B cell (primary cell): ENCODE measurements around the gene SNPH. TPM values are rescaled to one million over a fixed set of nuclear protein-coding genes. Genes with fewer than 3 reads are reported as not detected.

ENCODE experiments used
- ATAC-seq: fragments of 200-7000 bp; cut with Tn5 transposase; one replicate; pipeline ENCODE4 v1.10.0; 2021; ENCODE audit warnings: low read depth, mild to moderate bottlenecking, moderate number of reproducible peaks, moderate library complexity
- CTCF ChIA-PET: fragments of 350-600 bp; sonication (Branson Sonifier 250); formaldehyde crosslinking; loops from one replicate; lab custom pipeline; 2021; ENCODE audit warnings: antibody characterized with exemption, inconsistent platforms; lab: Charles Lee
- POLR2A ChIA-PET: fragments of 350-600 bp; sonication (Branson Sonifier 250); formaldehyde crosslinking; loops from one replicate; lab custom pipeline; 2021; ENCODE audit warnings: antibody characterized with exemption; lab: Charles Lee
- DNase-seq: peaks from one replicate; pipeline ENCODE4 v3.0.0; 2013
- H2AFZ ChIP-seq: 2 replicates; pipeline ENCODE4 v1.6.1; 2012; ENCODE audit warnings: mild to moderate bottlenecking, low read depth, low read length; ENCODE audit not compliant: insufficient read depth, poor library complexity, severe bottlenecking
- H3K27ac ChIP-seq, 2 donors: 1 replicate in 1 of 2; 2 replicates in 1 of 2; pipeline ENCODE4 v1.5.1; 2012 to 2013; ENCODE audit warnings: low read length in 2 of 2, mild to moderate bottlenecking in 2 of 2, moderate library complexity in 1 of 2
- H3K27me3 ChIP-seq, 4 experiments: fragments of 200-600 bp in 1 of 4; sonication (generic) in 1 of 4; replicated peaks in 1 of 4; 1 replicate in 2 of 4; 2 replicates in 2 of 4; pipeline versions ENCODE4 v1.6.1 to v1.7.0; 2013 to 2016; ENCODE audit warnings: low read length in 3 of 4, mild to moderate bottlenecking in 2 of 4, mixed read lengths in 1 of 4, moderate library complexity in 1 of 4; ENCODE audit not compliant: insufficient read depth in 4 of 4, control insufficient read depth in 3 of 4; ENCODE audit errors: control extremely low read depth in 1 of 4
- H3K36me3 ChIP-seq, 2 experiments: replicated peaks in 1 of 2; 1 replicate in 1 of 2; 2 replicates in 1 of 2; pipeline versions ENCODE4 v1.6.1 to v1.7.1; 2013; ENCODE audit warnings: low read length in 1 of 2; ENCODE audit not compliant: insufficient read depth in 2 of 2, control insufficient read depth in 1 of 2; ENCODE audit errors: control extremely low read depth in 1 of 2, extremely low read depth in 1 of 2
- H3K4me1 ChIP-seq, 2 donors: fragments of 200-600 bp in 1 of 2; sonication (generic) in 1 of 2; 1 replicate in 1 of 2; 2 replicates in 1 of 2; pipeline versions ENCODE4 v1.5.1 to v1.6.1; 2013 to 2017; ENCODE audit warnings: low read length in 2 of 2; ENCODE audit not compliant: control insufficient read depth in 2 of 2, insufficient read depth in 2 of 2
- H3K4me2 ChIP-seq: replicated peaks from 2 replicates; pipeline ENCODE3; 2012; ENCODE audit warnings: mild to moderate bottlenecking, low read depth, low read length; ENCODE audit not compliant: poor library complexity, severe bottlenecking
- H3K4me3 ChIP-seq, 5 experiments: fragments of 200-600 bp in 1 of 5; sonication (generic) in 1 of 5; 1 replicate in 3 of 5; 2 replicates in 2 of 5; pipeline versions ENCODE4 v1.5.1 to v1.7.0; 2011 to 2016; ENCODE audit warnings: low read length in 4 of 5, mild to moderate bottlenecking in 4 of 5, low read depth in 2 of 5, control low read depth in 1 of 5, moderate library complexity in 1 of 5; ENCODE audit not compliant: insufficient read depth in 1 of 5; ENCODE audit errors: control extremely low read depth in 1 of 5, extremely low read depth in 1 of 5
- H3K79me2 ChIP-seq: fragments of 200-600 bp; sonication (generic); one replicate; pipeline ENCODE4 v1.6.0; 2016; ENCODE audit warnings: low read length; ENCODE audit not compliant: control insufficient read depth, insufficient read depth
- H3K9ac ChIP-seq: fragments of 200-600 bp; sonication (generic); 2 replicates; pipeline ENCODE4 v1.6.1; 2017; ENCODE audit warnings: mild to moderate bottlenecking, low read length, moderate library complexity
- H3K9me3 ChIP-seq, 3 donors: one replicate each; pipeline versions ENCODE4 v1.6.1 to v1.7.1; 2013; ENCODE audit warnings: low read length in 2 of 3; ENCODE audit not compliant: control insufficient read depth in 2 of 3, insufficient read depth in 1 of 3; ENCODE audit errors: control extremely low read depth in 1 of 3
- H4K20me1 ChIP-seq: 2 replicates; pipeline ENCODE4 v1.6.0; 2012; ENCODE audit warnings: mild to moderate bottlenecking, low read length; ENCODE audit not compliant: insufficient read depth, control insufficient read depth, poor library complexity, severe bottlenecking
- H3K27ac Mint-ChIP-seq: one replicate; pipeline ENCODE4 v1.8.0; 2021; ENCODE audit warnings: mixed read lengths
- H3K27me3 Mint-ChIP-seq: one replicate; pipeline ENCODE4 v1.8.0; 2021; ENCODE audit warnings: mixed read lengths
- H3K4me1 Mint-ChIP-seq: one replicate; pipeline ENCODE4 v1.8.0; 2021; ENCODE audit warnings: mixed read lengths
- H3K4me3 Mint-ChIP-seq: one replicate; pipeline ENCODE4 v1.8.0; 2021; ENCODE audit warnings: mixed read lengths
- H3K9me3 Mint-ChIP-seq: one replicate; pipeline ENCODE4 v1.8.0; 2022; ENCODE audit warnings: mixed read lengths; ENCODE audit not compliant: insufficient read depth
- EZH2 ChIP-seq: IDR thresholded peaks from 2 replicates; pipeline ENCODE4 v1.6.1; 2012; ENCODE audit warnings: borderline replicate concordance, low read depth, mild to moderate bottlenecking, moderate library complexity, low read length; ENCODE audit not compliant: insufficient read depth, poor library complexity, severe bottlenecking
- WGBS: methylation state at CpG from one replicate; pipeline ENCODE4 v1.1.5; 2013; ENCODE audit warnings: missing lambda C conversion rate; ENCODE audit not compliant: insufficient coverage; 5-methylcytosine and 5-hydroxymethylcytosine counted together
- intact Hi-C: fragments of 100-400 bp; cut with micrococcal nuclease; formaldehyde crosslinking; loops from one replicate; pipeline ENCODE4 v1.10.0; 2022
- polyA plus RNA-seq: library from polyadenylated mRNA; depleted of rRNA; stranded (reverse); fragments of >200 nt; gene quantifications from 2 replicates; pipeline ENCODE4 v1.2.3, GENCODE V29; 2012
- total RNA-seq, 2 donors: library from RNA; stranded (reverse); fragments of 120-200 nt in 1 of 2; gene quantifications; 1 replicate in 1 of 2; 2 replicates in 1 of 2; pipeline versions ENCODE4 v1.2.3 to v1.2.4, GENCODE V29; 2013 to 2022
- TF ChIP-seq, protein P1 (sequence below): fragments of 200-600 bp; IDR thresholded peaks from one replicate; pipeline ENCODE4 v1.8.0; 2022; ENCODE audit warnings: antibody characterized with exemption, mild to moderate bottlenecking

The SNPH gene
- total and polyA plus RNA-seq, 2 donors (not counting 1 experiment from before 2014, with no cell fraction given): 0.67 to 3.0 TPM

DNA sequence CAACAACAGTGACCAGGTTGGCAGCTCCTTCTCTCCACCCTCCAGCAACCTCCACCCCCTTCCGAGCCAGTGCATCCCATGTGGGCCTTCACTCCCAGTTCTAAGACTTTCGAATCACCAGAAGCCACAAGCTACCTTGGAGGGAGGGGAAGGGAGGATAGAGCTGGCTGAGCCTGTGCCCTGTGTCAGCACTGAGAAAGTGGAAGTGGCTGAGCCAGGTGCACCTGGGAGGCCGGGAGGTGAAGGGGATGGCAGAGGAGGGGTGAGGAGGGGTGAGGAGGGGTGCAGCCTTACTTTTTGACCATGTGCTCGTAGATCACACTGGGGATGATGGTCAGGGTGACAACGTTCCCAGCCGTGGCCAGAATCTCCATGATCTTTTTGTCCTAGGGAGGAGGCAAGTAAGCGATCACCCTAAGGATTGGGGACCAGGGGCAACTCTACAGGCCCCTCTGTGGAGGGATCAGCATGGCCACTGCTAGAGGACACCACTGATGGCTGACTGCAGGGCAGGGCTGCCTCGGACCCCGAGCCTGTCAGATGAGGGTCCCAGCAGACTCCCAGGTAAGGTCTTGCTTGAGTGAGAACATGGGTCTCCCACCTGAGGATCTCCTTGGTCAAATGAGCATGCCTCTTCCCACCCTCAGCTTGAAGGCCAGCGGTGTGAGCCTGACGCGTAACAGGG, 44.6 kb downstream of the SNPH start:
- no peaks in the 10 kb centered on the region for H4K20me1 ChIP-seq
- 86% methylated on average over 11 of the region's 12 CpGs for WGBS
- H3K9me3 Mint-ChIP-seq: no peaks in the 10 kb centered on the region
- H3K4me3 ChIP-seq: no peak overlapping the region
- no peaks in the 10 kb centered on the region for H3K4me1 Mint-ChIP-seq
- no peaks in the 10 kb centered on the region for H3K27me3 ChIP-seq
- no peak for DNase-seq
- ATAC-seq: no peak
- H3K27ac ChIP-seq: no peak overlapping the region
- no peak overlapping the region for H3K9ac ChIP-seq
- peaks cover 0 to 7% of the 10 kb centered on the region in 2 donors for H3K4me1 ChIP-seq
- H2AFZ ChIP-seq: no peak overlapping the region
- POLR2A ChIA-PET: no interaction called here
- intact Hi-C loops: no loop called here
- H3K9me3 ChIP-seq: peaks cover 0 to 6% (median 0%) of the 10 kb centered on the region in 3 donors
- H3K36me3 ChIP-seq: no peaks in the 10 kb centered on the region
- CTCF ChIA-PET: interaction anchor here (1.6 to 3.3 kb wide), 2 partner anchors 13 to 127 kb away, joined by 6 to 12 read pairs; no protein-coding TSS in a partner anchor
- H3K79me2 ChIP-seq: no peaks in the 10 kb centered on the region
- TF ChIP-seq, protein P1, sequence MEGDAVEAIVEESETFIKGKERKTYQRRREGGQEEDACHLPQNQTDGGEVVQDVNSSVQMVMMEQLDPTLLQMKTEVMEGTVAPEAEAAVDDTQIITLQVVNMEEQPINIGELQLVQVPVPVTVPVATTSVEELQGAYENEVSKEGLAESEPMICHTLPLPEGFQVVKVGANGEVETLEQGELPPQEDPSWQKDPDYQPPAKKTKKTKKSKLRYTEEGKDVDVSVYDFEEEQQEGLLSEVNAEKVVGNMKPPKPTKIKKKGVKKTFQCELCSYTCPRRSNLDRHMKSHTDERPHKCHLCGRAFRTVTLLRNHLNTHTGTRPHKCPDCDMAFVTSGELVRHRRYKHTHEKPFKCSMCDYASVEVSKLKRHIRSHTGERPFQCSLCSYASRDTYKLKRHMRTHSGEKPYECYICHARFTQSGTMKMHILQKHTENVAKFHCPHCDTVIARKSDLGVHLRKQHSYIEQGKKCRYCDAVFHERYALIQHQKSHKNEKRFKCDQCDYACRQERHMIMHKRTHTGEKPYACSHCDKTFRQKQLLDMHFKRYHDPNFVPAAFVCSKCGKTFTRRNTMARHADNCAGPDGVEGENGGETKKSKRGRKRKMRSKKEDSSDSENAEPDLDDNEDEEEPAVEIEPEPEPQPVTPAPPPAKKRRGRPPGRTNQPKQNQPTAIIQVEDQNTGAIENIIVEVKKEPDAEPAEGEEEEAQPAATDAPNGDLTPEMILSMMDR: no peak
- TF ChIP-seq EZH2: no peak
- no peak overlapping the region for H3K27ac Mint-ChIP-seq
- peaks cover 4% of the 10 kb centered on the region for H3K27me3 Mint-ChIP-seq
- no peak overlapping the region for H3K4me3 Mint-ChIP-seq
- no peak overlapping the region for H3K4me2 ChIP-seq

DNA sequence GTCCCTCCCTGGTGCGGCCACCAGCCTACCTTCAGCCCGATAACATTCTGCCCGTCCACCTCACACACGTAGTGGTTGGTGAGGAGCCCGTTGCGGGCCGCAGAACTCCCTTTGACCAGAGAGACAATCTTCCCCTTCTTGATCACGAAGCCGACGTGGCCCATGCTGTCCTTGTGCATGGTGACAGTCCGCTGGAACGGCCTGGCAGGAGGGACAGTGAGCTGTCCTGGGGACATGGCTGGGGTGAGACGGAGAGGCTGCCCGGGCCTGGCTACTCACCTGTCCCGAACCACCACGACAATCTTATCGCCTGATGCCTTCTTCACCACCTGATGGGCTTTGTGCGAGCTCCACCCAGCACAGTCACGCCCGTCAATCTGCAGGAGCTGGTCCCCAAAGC, 46.2 kb downstream of the SNPH start:
- intact Hi-C loops: no loop called here

More for the DNA sequence above, 46.2 kb downstream of the SNPH start:
- no peak for TF ChIP-seq EZH2
- TF ChIP-seq, protein P1: no peak
- Mint-ChIP-seq H3K9me3 (no peaks in the 10 kb centered on the region), H3K4me1 (no peaks in the 10 kb centered on the region), H3K27ac (no peak overlapping the region), H3K4me3 (no peak overlapping the region), H3K27me3 (peaks cover 4% of the 10 kb centered on the region)
- ChIA-PET CTCF (interaction anchor here (0.8 to 3.3 kb wide), 10 partner anchors 10 to 464 kb away, joined by 3 to 74 read pairs (median 8); no protein-coding TSS in a partner anchor), POLR2A (no interaction called here)
- Histone ChIP-seq H3K4me1 (peaks cover 0 to 7% of the 10 kb centered on the region in 2 donors), H3K36me3 (no peaks in the 10 kb centered on the region), H3K27ac (no peak overlapping the region), H3K4me2 (no peak overlapping the region), H4K20me1 (no peaks in the 10 kb centered on the region), H3K4me3 (no peak overlapping the region), H3K27me3 (no peaks in the 10 kb centered on the region), H3K9ac (no peak overlapping the region), H2AFZ (no peak overlapping the region), H3K9me3 (peaks cover 0 to 6% (median 0%) of the 10 kb centered on the region in 3 donors), H3K79me2 (no peaks in the 10 kb centered on the region)
- WGBS: 97% methylated on average over 20 of the region's 20 CpGs
- ATAC-seq: no peak
- no peak for DNase-seq
